ENCODE measurements around the gene FHL3. TPM values are rescaled to one million over a fixed set of nuclear protein-coding genes. Genes with fewer than 3 reads are reported as not detected.
"Not testable (repeated sequence)": the region's sequence is repeated elsewhere in the genome, so short reads cannot be mapped to it uniquely, and the experiment has no call there.

The FHL3 gene
- polyA plus RNA-seq, 1 of the 3 experiments (the other 2 are of a cell fraction) = 6.8 TPM

GRCh38 chr1:38034871-38035270, 29.6 kb upstream of the FHL3 start:
- ChIA-PET POLR2A (no interaction called here), CTCF (interaction anchor here (1.0 to 1.2 kb wide), 2 partner anchors 9 to 27 kb away, joined by 3 to 4 read pairs; no protein-coding TSS in a partner anchor)
- no peaks in the 10 kb centered on the region for H3K36me3 ChIP-seq (replicated peaks in 1 of 2; ENCODE audit: control insufficient read depth in 1 of 2, insufficient read depth in 2 of 2, low read length in 1 of 2)
- no peaks in the 10 kb centered on the region for H3K9me3 ChIP-seq
- H2AFZ ChIP-seq (ENCODE audit: low read depth) = no peak overlapping the region
- H3K79me2 ChIP-seq (ENCODE audit: insufficient read depth) = no peaks in the 10 kb centered on the region
- H3K27me3 ChIP-seq (ENCODE audit: insufficient read depth) = no peaks in the 10 kb centered on the region
- peaks cover 8 to 17% of the 10 kb centered on the region in 2 experiments; a peak in 3 of 4 replicates for H3K4me1 ChIP-seq (ENCODE audit: control insufficient read depth in 1 of 2, insufficient read depth in 2 of 2, low read depth in 1 of 2, low read length in 1 of 2)
- H3K4me2 ChIP-seq = no peak overlapping the region
- DNase-seq = no peak
- no peaks in the 10 kb centered on the region for H4K20me1 ChIP-seq (ENCODE audit: insufficient read depth)
- whole genome bisulfite sequencing (ENCODE audit: low lambda C conversion rate) = no CpG with 5 or more reads among the region's 13 CpGs
- H3K9ac ChIP-seq = no peak overlapping the region
- H3F3A ChIP-seq (replicated peaks; ENCODE audit: insufficient read depth) = peaks cover 2% of the 10 kb centered on the region
- no peak overlapping the region for H3K4me3 ChIP-seq (ENCODE audit: low read depth in 2 of 2, low read length in 1 of 2)
- no peak overlapping the region for H3K27ac ChIP-seq (ENCODE audit: low read depth in 2 of 2, low read length in 1 of 2)
- H3K9me2 ChIP-seq = no peaks in the 10 kb centered on the region
- TF ChIP-seq MXI1 (IDR thresholded peaks at IDR 0.05; ENCODE audit: low read depth, low read length) (no peak), ELF1 (IDR thresholded peaks at IDR 0.05) (no peak), YY1 (IDR thresholded peaks at IDR 0.05; ENCODE audit: low read depth) (no peak), GATA2 (CRISPR knock-in tag; IDR thresholded peaks at IDR 0.05) (no peak), MAX (IDR thresholded peaks at IDR 0.05; ENCODE audit: low read depth) (no peak), SMC3 (IDR thresholded peaks at IDR 0.05; ENCODE audit: low read depth, low read length) (no peak), IRF3 (IDR thresholded peaks at IDR 0.05; ENCODE audit: low read depth, low read length) (no peak), RAD21 (IDR thresholded peaks at IDR 0.05; ENCODE audit: low read length) (no peak), EZH2phosphoT487 (IDR thresholded peaks at IDR 0.05; ENCODE audit: borderline replicate concordance, low read depth) (no peak), RCOR1 (IDR thresholded peaks at IDR 0.05; ENCODE audit: low read length) (no peak), NRF1 (IDR thresholded peaks at IDR 0.05; ENCODE audit: low read depth, low read length) (no peak), PBX3 (IDR thresholded peaks at IDR 0.05) (no peak), POLR2AphosphoS5 (IDR thresholded peaks at IDR 0.05; ENCODE audit: low read depth, low read length) (no peak), USF1 (IDR thresholded peaks at IDR 0.05; ENCODE audit: borderline replicate concordance, low read depth) (no peak), ZBTB33 (IDR thresholded peaks at IDR 0.05; ENCODE audit: borderline replicate concordance, low read depth) (no peak), EP300 (IDR thresholded peaks at IDR 0.05; ENCODE audit: borderline replicate concordance in 1 of 2, low read depth in 1 of 2, low read length in 1 of 2) (no peak)

- H3K9ac ChIP-seq; H3K27ac ChIP-seq (ENCODE audit: low read depth in 2 of 2, low read length in 1 of 2); H3F3A ChIP-seq (replicated peaks; ENCODE audit: insufficient read depth); H3K4me2 ChIP-seq; H3K27me3 ChIP-seq (ENCODE audit: insufficient read depth); H3K9me2 ChIP-seq; POLR2A ChIA-PET; H3K36me3 ChIP-seq (replicated peaks in 1 of 2; ENCODE audit: control insufficient read depth in 1 of 2, insufficient read depth in 2 of 2, low read length in 1 of 2); H4K20me1 ChIP-seq (ENCODE audit: insufficient read depth); H3K79me2 ChIP-seq (ENCODE audit: insufficient read depth); H3K4me3 ChIP-seq (ENCODE audit: low read depth in 2 of 2, low read length in 1 of 2); H2AFZ ChIP-seq (ENCODE audit: low read depth); DNase-seq; H3K9me3 ChIP-seq: not testable (repeated sequence)
- WGBS (ENCODE audit: low lambda C conversion rate) = 80% methylated on average over 1 of the region's 2 CpGs
- CTCF ChIA-PET = interaction anchor here (1.3 to 1.7 kb wide), 3 partner anchors 14 to 802 kb away, joined by 3 to 5 read pairs (median 3); no protein-coding TSS in a partner anchor
- H3K4me1 ChIP-seq (ENCODE audit: control insufficient read depth in 1 of 2, insufficient read depth in 2 of 2, low read depth in 1 of 2, low read length in 1 of 2) = peaks cover 27 to 31% of the 10 kb centered on the region in 2 experiments; a peak in 3 of 4 replicates
Measured at GRCh38 chr1:38032992-38033391, 27.7 kb upstream of the FHL3 start.
